CD4-positive, alpha-beta T cell treated with Interleukin-6 at 100 ng/mL for 8 hours (primary cell): ENCODE data around the gene TMEM178A.
"Not testable (repeated sequence)": the region's sequence is repeated elsewhere in the genome, so short reads cannot be mapped to it uniquely, and the experiment has no call there.

Experiments
- DNase-seq: peaks from one replicate; pipeline ENCODE4 v3.0.0-alpha.2; 2020; ENCODE audit warnings: mixed read lengths, low spot score

TMEM178A gene

GRCh38 chr2:39715822-39716221, 50.1 kb downstream of the TMEM178A start:
- DNase-seq: no peak

GRCh38 chr2:39717067-39717466, 51.4 kb downstream of the TMEM178A start:
- DNase-seq: no peak

- DNase-seq: no peak
These were observed 52.8 kb downstream of the TMEM178A start for GRCh38 chr2:39718483-39718882.

GRCh38 chr2:39719317-39719716, 53.6 kb downstream of the TMEM178A start:
- DNase-seq: no peak

- no peak for DNase-seq
These were observed 55.3 kb downstream of the TMEM178A start for GRCh38 chr2:39720970-39721369.

- DNase-seq: no peak
These were observed 57.8 kb downstream of the TMEM178A start for GRCh38 chr2:39723497-39723896.

GRCh38 chr2:39723946-39724827, 58.5 kb downstream of the TMEM178A start:
- no peak for DNase-seq

- DNase-seq: no peak
These were observed 59.1 kb downstream of the TMEM178A start for GRCh38 chr2:39724828-39725144.

- DNase-seq: no peak
These were observed 59.7 kb downstream of the TMEM178A start for GRCh38 chr2:39725401-39725800.

GRCh38 chr2:39728085-39728484, 62.4 kb downstream of the TMEM178A start:
- not testable (repeated sequence) for DNase-seq

- DNase-seq: no peak
These were observed 63.2 kb downstream of the TMEM178A start for GRCh38 chr2:39728941-39729351.

GRCh38 chr2:39730276-39730675, 64.6 kb downstream of the TMEM178A start:
- no peak for DNase-seq

GRCh38 chr2:39730685-39731302, 65.1 kb downstream of the TMEM178A start:
- DNase-seq: no peak

GRCh38 chr2:39731546-39731945, 65.8 kb downstream of the TMEM178A start:
- no peak for DNase-seq

GRCh38 chr2:39732482-39732881, 66.8 kb downstream of the TMEM178A start:
- DNase-seq: no peak

GRCh38 chr2:39733070-39733674, 67.5 kb downstream of the TMEM178A start:
- no peak for DNase-seq

- no peak for DNase-seq
These were observed 68.7 kb downstream of the TMEM178A start for GRCh38 chr2:39734445-39734844.

- no peak for DNase-seq
These were observed 69.9 kb downstream of the TMEM178A start for GRCh38 chr2:39735648-39736047.

GRCh38 chr2:39736640-39737039, 70.9 kb downstream of the TMEM178A start:
- DNase-seq: no peak

GRCh38 chr2:39737661-39738060, 71.9 kb downstream of the TMEM178A start:
- DNase-seq: no peak

GRCh38 chr2:39738936-39739335, 73.2 kb downstream of the TMEM178A start:
- no peak for DNase-seq

GRCh38 chr2:39739386-39739785, 73.7 kb downstream of the TMEM178A start:
- no peak for DNase-seq

GRCh38 chr2:39741871-39742270, 76.2 kb downstream of the TMEM178A start:
- no peak for DNase-seq
